Activated naive CD4-positive, alpha-beta T cell treated with anti-CD3 and anti-CD28 coated beads, Interleukin-2, amount 10 ng/mL, durations not matched to agents 7 days and 5 days (primary cell): Measurements from ENCODE around the gene AP5M1.

Experiments used
- CTCF ChIA-PET: fragments of 350-600 bp; sonication (Branson Sonifier 250); formaldehyde crosslinking; loops from one replicate; lab custom pipeline; 2021; ENCODE audit warnings: antibody characterized with exemption; lab: Charles Lee
- DNase-seq: peaks from one replicate; pipeline ENCODE4 v3.0.0-alpha.2; 2020
- H3K27ac Mint-ChIP-seq: one replicate; pipeline ENCODE4 v1.8.0; 2021; ENCODE audit warnings: mild to moderate bottlenecking, moderate library complexity, mixed read lengths
- H3K27me3 Mint-ChIP-seq: one replicate; pipeline ENCODE4 v1.8.0; 2021; ENCODE audit warnings: mild to moderate bottlenecking, mixed read lengths
- H3K36me3 Mint-ChIP-seq: one replicate; pipeline ENCODE4 v1.8.0; 2021; ENCODE audit warnings: mixed read lengths
- H3K4me1 Mint-ChIP-seq: one replicate; pipeline ENCODE4 v1.8.0; 2021; ENCODE audit warnings: mixed read lengths
- H3K4me3 Mint-ChIP-seq: one replicate; pipeline ENCODE4 v1.8.0; 2021; ENCODE audit warnings: mild to moderate bottlenecking, moderate library complexity, mixed read lengths
- H3K9me3 Mint-ChIP-seq: one replicate; pipeline ENCODE4 v1.8.0; 2021; ENCODE audit warnings: mixed read lengths

The AP5M1 gene

GRCh38 chr14:57262117-57262516, 6.7 kb upstream of the AP5M1 start:
- no peak overlapping the region for H3K4me3 Mint-ChIP-seq
- no peaks in the 10 kb centered on the region for H3K27me3 Mint-ChIP-seq
- H3K9me3 Mint-ChIP-seq = peaks cover 4% of the 10 kb centered on the region
- H3K27ac Mint-ChIP-seq = no peak overlapping the region
- peaks cover 22% of the 10 kb centered on the region for H3K36me3 Mint-ChIP-seq
- CTCF ChIA-PET = no interaction called here
- peaks cover 21% of the 10 kb centered on the region for H3K4me1 Mint-ChIP-seq
- no peak for DNase-seq

DNA sequence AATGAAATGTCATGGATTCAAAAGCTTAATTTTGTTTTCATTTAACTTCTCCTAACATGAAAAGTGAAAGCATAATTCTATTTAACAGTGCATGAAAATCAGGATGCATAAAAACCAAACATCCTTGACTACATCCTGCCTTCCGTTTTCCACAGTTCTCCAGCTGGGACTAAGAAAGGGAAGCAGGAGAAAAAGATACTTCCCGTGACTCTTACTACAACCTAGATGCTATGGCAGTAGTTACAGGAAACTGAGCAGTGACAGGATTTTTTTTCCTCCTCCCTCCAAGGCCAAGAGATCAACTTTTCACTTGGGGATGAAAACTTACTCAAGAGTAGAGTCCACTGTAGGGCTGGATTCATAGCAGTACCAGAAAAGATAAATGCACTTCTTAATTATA, 2.7 kb upstream of the AP5M1 start:
- peaks cover 4% of the 10 kb centered on the region for H3K27me3 Mint-ChIP-seq
- CTCF ChIA-PET = no interaction called here
- no peak overlapping the region for H3K27ac Mint-ChIP-seq
- peaks cover 11% of the 10 kb centered on the region for H3K36me3 Mint-ChIP-seq
- peaks cover 47% of the 10 kb centered on the region for H3K4me1 Mint-ChIP-seq
- no peaks in the 10 kb centered on the region for H3K9me3 Mint-ChIP-seq
- no peak for DNase-seq
- H3K4me3 Mint-ChIP-seq = no peak overlapping the region

- no peaks in the 10 kb centered on the region for H3K9me3 Mint-ChIP-seq
- H3K4me3 Mint-ChIP-seq = no peak overlapping the region
- H3K36me3 Mint-ChIP-seq = peaks cover 22% of the 10 kb centered on the region
- no peak overlapping the region for H3K27ac Mint-ChIP-seq
- H3K4me1 Mint-ChIP-seq = peaks cover 30% of the 10 kb centered on the region
- CTCF ChIA-PET = no interaction called here
- peaks cover 4% of the 10 kb centered on the region for H3K27me3 Mint-ChIP-seq
- no peak for DNase-seq
Measured at GRCh38 chr14:57273236-57273635, 4.5 kb downstream of the AP5M1 start.

DNA sequence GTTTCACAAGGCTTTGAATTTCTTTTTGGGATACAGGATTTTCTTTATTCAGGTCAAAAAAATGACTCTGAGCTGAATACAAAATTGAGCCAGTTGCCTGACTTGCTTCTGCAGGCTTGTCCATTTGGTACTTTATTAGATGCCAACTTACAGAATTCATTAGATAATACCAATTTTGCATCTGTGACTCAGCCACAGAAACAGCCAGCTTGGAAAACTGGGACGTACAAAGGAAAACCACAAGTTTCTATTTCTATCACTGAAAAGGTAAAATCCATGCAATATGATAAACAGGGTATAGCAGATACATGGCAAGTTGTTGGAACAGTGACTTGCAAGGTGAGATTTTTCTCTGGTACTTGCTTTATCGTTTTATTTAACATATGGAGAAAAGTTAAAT, 5.8 kb downstream of the AP5M1 start:
- no peak overlapping the region for H3K4me3 Mint-ChIP-seq
- H3K27me3 Mint-ChIP-seq = no peaks in the 10 kb centered on the region
- H3K9me3 Mint-ChIP-seq = no peaks in the 10 kb centered on the region
- no peak for DNase-seq
- H3K27ac Mint-ChIP-seq = no peak overlapping the region
- peaks cover 22% of the 10 kb centered on the region for H3K36me3 Mint-ChIP-seq
- peaks cover 27% of the 10 kb centered on the region for H3K4me1 Mint-ChIP-seq
- CTCF ChIA-PET = no interaction called here

GRCh38 chr14:57275023-57275664, 6.4 kb downstream of the AP5M1 start:
- peaks cover 23% of the 10 kb centered on the region for H3K4me1 Mint-ChIP-seq
- CTCF ChIA-PET = no interaction called here
- peaks cover 25% of the 10 kb centered on the region for H3K36me3 Mint-ChIP-seq
- no peaks in the 10 kb centered on the region for H3K27me3 Mint-ChIP-seq
- H3K4me3 Mint-ChIP-seq = no peak overlapping the region
- DNase-seq = no peak
- H3K27ac Mint-ChIP-seq = no peak overlapping the region
- H3K9me3 Mint-ChIP-seq = no peaks in the 10 kb centered on the region

GRCh38 chr14:57277062-57277461, 8.3 kb downstream of the AP5M1 start:
- no peak for DNase-seq
- H3K27me3 Mint-ChIP-seq = no peaks in the 10 kb centered on the region
- H3K4me1 Mint-ChIP-seq = peaks cover 5% of the 10 kb centered on the region
- no peaks in the 10 kb centered on the region for H3K9me3 Mint-ChIP-seq
- H3K27ac Mint-ChIP-seq = no peak overlapping the region
- H3K4me3 Mint-ChIP-seq = no peak overlapping the region
- CTCF ChIA-PET = no interaction called here
- peaks cover 30% of the 10 kb centered on the region for H3K36me3 Mint-ChIP-seq

DNA sequence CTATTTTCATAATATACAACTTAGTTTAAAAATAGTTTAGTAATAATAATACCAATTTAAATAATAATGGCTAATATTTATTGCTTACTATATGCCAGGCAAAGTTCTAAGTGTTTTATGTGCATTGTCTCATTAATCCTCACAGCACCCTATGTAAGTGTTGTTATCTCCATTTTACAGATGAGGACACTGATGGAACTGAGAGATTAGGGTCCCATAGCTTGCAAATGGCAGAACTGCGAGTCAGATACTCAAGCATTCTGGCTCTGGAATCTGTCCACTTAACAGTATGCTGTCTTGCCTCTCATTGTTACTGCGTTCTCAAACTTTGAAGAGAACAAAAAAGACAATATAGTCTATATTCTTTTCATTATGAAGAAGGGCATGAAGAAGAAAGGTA, 19.0 kb downstream of the AP5M1 start:
- Mint-ChIP-seq H3K27ac (no peak overlapping the region), H3K36me3 (peaks cover 23% of the 10 kb centered on the region), H3K27me3 (no peaks in the 10 kb centered on the region), H3K9me3 (no peaks in the 10 kb centered on the region), H3K4me1 (no peaks in the 10 kb centered on the region), H3K4me3 (no peak overlapping the region)
- no peak for DNase-seq
- CTCF ChIA-PET = no interaction called here

GRCh38 chr14:57290751-57291150, 22.0 kb downstream of the AP5M1 start:
- DNase-seq = no peak
- Mint-ChIP-seq H3K27ac (no peak overlapping the region), H3K27me3 (no peaks in the 10 kb centered on the region), H3K4me3 (no peak overlapping the region), H3K36me3 (peaks cover 13% of the 10 kb centered on the region), H3K4me1 (no peaks in the 10 kb centered on the region), H3K9me3 (no peaks in the 10 kb centered on the region)
- CTCF ChIA-PET = no interaction called here

DNA sequence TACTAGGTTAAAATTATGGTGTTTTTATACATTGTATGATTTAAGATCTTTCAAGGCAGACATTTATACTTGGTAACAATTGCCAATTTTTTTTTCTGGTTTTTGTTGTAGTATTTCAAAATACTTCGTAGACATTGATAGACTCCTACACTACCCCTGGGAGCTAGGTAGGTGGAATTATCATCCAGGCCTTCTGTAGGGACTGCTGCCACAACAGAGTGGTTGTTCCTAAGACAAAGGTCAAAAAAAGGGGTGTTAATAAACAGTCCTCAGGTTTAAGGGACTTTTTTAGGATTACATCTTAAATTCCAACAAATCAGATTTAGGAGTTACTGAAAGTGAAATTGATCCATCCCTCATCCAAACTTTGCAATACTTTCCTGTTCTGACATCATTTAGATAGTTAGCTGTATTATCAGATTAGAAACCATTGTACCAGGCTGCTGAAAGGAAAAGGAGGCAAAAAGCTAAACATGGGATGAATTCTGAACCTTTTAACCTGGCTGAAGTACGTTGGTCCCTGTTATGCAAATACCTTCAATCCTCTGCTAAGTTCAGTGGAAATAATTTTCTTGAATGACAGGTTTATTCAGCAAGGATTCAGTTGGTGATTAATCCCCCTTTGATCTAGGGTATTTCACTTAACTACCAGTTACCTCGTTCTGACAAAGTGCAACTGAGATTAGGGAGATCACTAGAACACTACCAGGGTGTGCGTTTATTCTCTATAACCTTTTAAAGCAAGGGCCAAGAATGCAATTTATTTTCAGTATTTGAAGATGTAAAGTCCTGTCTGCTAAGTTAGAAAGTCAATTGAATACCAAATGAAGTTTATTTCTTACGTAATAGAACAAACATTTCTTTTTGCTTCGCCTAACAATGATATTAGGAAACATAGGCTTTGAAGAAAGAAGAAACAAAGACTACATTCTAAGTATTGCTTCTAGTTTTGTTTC, 23.2 kb downstream of the AP5M1 start:
- H3K27me3 Mint-ChIP-seq = no peaks in the 10 kb centered on the region
- peaks cover 12% of the 10 kb centered on the region for H3K36me3 Mint-ChIP-seq
- H3K4me3 Mint-ChIP-seq = no peak overlapping the region
- no peak for DNase-seq
- H3K27ac Mint-ChIP-seq = no peak overlapping the region
- H3K4me1 Mint-ChIP-seq = no peaks in the 10 kb centered on the region
- H3K9me3 Mint-ChIP-seq = no peaks in the 10 kb centered on the region
- CTCF ChIA-PET = interaction anchor here (1.4 kb wide), 1 partner anchor 801 kb away, joined by 4 read pairs; no protein-coding TSS in a partner anchor

GRCh38 chr14:57293866-57294837, 25.4 kb downstream of the AP5M1 start:
- Mint-ChIP-seq H3K27ac (no peak overlapping the region), H3K36me3 (peaks cover 12% of the 10 kb centered on the region), H3K4me3 (no peak overlapping the region), H3K4me1 (no peaks in the 10 kb centered on the region), H3K9me3 (no peaks in the 10 kb centered on the region), H3K27me3 (no peaks in the 10 kb centered on the region)
- no peak for DNase-seq
- CTCF ChIA-PET = interaction anchor here (0.6 to 1.0 kb wide), 4 partner anchors 24 to 762 kb away, joined by 3 to 5 read pairs (median 4); no protein-coding TSS in a partner anchor

DNA sequence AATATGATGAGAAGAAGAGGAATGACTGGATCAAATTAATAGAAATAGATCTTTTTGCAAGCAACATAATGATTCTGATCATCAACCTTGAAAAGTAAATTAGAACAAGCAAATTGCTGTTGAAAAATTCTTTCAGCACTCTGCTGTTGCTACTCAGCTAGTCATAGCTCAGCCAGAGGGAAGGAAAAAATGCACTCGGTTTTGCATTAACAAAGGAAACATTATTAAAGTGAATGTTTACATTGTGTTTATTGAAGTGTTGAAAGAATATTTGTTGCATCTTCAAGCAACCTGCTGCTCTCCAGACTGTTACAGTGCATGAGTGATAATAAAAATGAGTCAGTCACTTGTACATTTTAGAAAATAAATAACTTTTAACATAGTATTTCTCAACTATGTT, 26.5 kb downstream of the AP5M1 start:
- H3K36me3 Mint-ChIP-seq = peaks cover 6% of the 10 kb centered on the region

GRCh38 chr14:57297852-57298251, 29.1 kb downstream of the AP5M1 start:
- H3K27ac Mint-ChIP-seq = no peak overlapping the region
- H3K4me1 Mint-ChIP-seq = no peaks in the 10 kb centered on the region
- H3K36me3 Mint-ChIP-seq = peaks cover 3% of the 10 kb centered on the region
- no peaks in the 10 kb centered on the region for H3K27me3 Mint-ChIP-seq
- no peaks in the 10 kb centered on the region for H3K9me3 Mint-ChIP-seq
- no peak overlapping the region for H3K4me3 Mint-ChIP-seq
- DNase-seq = no peak
- CTCF ChIA-PET = no interaction called here

More for the DNA sequence above, 26.5 kb downstream of the AP5M1 start:
- Mint-ChIP-seq H3K4me1 (no peaks in the 10 kb centered on the region), H3K27me3 (no peaks in the 10 kb centered on the region), H3K4me3 (no peak overlapping the region), H3K27ac (no peak overlapping the region), H3K9me3 (no peaks in the 10 kb centered on the region)
- DNase-seq = no peak
- CTCF ChIA-PET = no interaction called here

GRCh38 chr14:57299511-57299910, 30.7 kb downstream of the AP5M1 start:
- CTCF ChIA-PET = no interaction called here
- no peaks in the 10 kb centered on the region for H3K27me3 Mint-ChIP-seq
- no peak overlapping the region for H3K27ac Mint-ChIP-seq
- peaks cover 3% of the 10 kb centered on the region for H3K36me3 Mint-ChIP-seq
- no peaks in the 10 kb centered on the region for H3K4me1 Mint-ChIP-seq
- no peak overlapping the region for H3K4me3 Mint-ChIP-seq
- no peaks in the 10 kb centered on the region for H3K9me3 Mint-ChIP-seq
- no peak for DNase-seq

- Mint-ChIP-seq H3K4me1 (no peaks in the 10 kb centered on the region), H3K4me3 (no peak overlapping the region), H3K27ac (no peak overlapping the region), H3K27me3 (peaks cover 6% of the 10 kb centered on the region), H3K9me3 (no peaks in the 10 kb centered on the region), H3K36me3 (no peaks in the 10 kb centered on the region)
- CTCF ChIA-PET = no interaction called here
- DNase-seq = no peak
Measured at GRCh38 chr14:57302883-57303282, 34.1 kb downstream of the AP5M1 start.
